OCI-LY7 (cell line): ENCODE results near the gene C6orf15. TPM values are rescaled to one million over a fixed set of nuclear protein-coding genes. Genes with fewer than 3 reads are reported as not detected.

ENCODE experiments used
- Bru-seq: library from RNA; stranded (reverse); fragments of 400-500 nt; gene quantifications from one replicate; lab custom pipeline; 2021; lab: Mats Ljungman, UMichigan
- BruChase-seq, 2 experiments: library from RNA; stranded (reverse); fragments of 400-500 nt; gene quantifications; one replicate each; lab custom pipeline; 2021; lab: Mats Ljungman, UMichigan
- BruUV-seq: library from RNA; stranded (reverse); fragments of 400-500 nt; replicated peaks from 2 replicates; lab custom pipeline; 2021; lab: Mats Ljungman, UMichigan
- CTCF ChIA-PET: fragments of 300-600 bp; sonication (Branson Sonifier 250); formaldehyde crosslinking; loops from one replicate; lab custom pipeline; 2022; ENCODE audit warnings: antibody characterized with exemption; ENCODE audit not compliant: unreplicated experiment; lab: Charles Lee
- POLR2A ChIA-PET: fragments of 300-600 bp; sonication (Branson Sonifier 250); formaldehyde crosslinking; loops from one replicate; lab custom pipeline; 2022; ENCODE audit warnings: antibody characterized with exemption; lab: Charles Lee
- DNase-seq: peaks from one replicate; pipeline ENCODE4 v3.0.0-alpha.2; 2015; ENCODE audit warnings: low spot score
- H2AFZ ChIP-seq: fragments of 200-600 bp; sonication (generic), shearing (Covaris generic); 2 replicates; pipeline ENCODE4 v1.6.1; 2014; ENCODE audit warnings: mild to moderate bottlenecking, antibody characterized with exemption, low read length, moderate library complexity
- H3K27ac ChIP-seq: fragments of 200-600 bp; sonication (generic); 2 replicates; pipeline ENCODE4 v1.5.1; 2014; ENCODE audit warnings: mixed run types, low read depth, mild to moderate bottlenecking, moderate library complexity, low read length, inconsistent platforms; ENCODE audit not compliant: poor library complexity, severe bottlenecking
- H3K36me3 ChIP-seq: fragments of 200-600 bp; sonication (generic); 2 replicates; pipeline ENCODE4 v1.6.1; 2014; ENCODE audit warnings: mild to moderate bottlenecking, antibody characterized with exemption, low read length, moderate library complexity, mixed read lengths; ENCODE audit not compliant: insufficient read depth
- H3K4me1 ChIP-seq: fragments of 200-600 bp; sonication (generic); 2 replicates; pipeline ENCODE4 v1.5.1; 2014; ENCODE audit warnings: mild to moderate bottlenecking, low read length; ENCODE audit not compliant: insufficient read depth, poor library complexity, severe bottlenecking
- H3K4me2 ChIP-seq: fragments of 200-600 bp; sonication (generic); 2 replicates; pipeline ENCODE4 v1.6.1; 2014; ENCODE audit warnings: mild to moderate bottlenecking, low read length
- H3K4me3 ChIP-seq: fragments of 200-600 bp; sonication (generic); 2 replicates; pipeline ENCODE4 v1.5.1; 2014; ENCODE audit warnings: mild to moderate bottlenecking, low read depth, low read length; ENCODE audit not compliant: poor library complexity, severe bottlenecking
- H3K79me2 ChIP-seq: fragments of 200-600 bp; sonication (generic); 2 replicates; pipeline ENCODE4 v1.6.1; 2016; ENCODE audit warnings: low read depth, mild to moderate bottlenecking, low read length, moderate library complexity, mixed read lengths; ENCODE audit not compliant: insufficient read depth
- H3K9me2 ChIP-seq: fragments of 200-600 bp; sonication (generic); 2 replicates; pipeline ENCODE4 v1.6.1; 2016; ENCODE audit warnings: mild to moderate bottlenecking, low read length, mixed read lengths; ENCODE audit not compliant: insufficient read depth
- H3K9me3 ChIP-seq: fragments of 200-600 bp; sonication (generic); 2 replicates; pipeline ENCODE4 v1.6.1; 2014; ENCODE audit warnings: mild to moderate bottlenecking, mixed run types, low read length, mixed read lengths
- H4K20me1 ChIP-seq: fragments of 200-600 bp; sonication (generic); 2 replicates; pipeline ENCODE4 v1.6.1; 2014; ENCODE audit warnings: mild to moderate bottlenecking, antibody characterized with exemption, low read length, moderate library complexity, mixed read lengths; ENCODE audit not compliant: insufficient read depth
- EZH2phosphoT487 ChIP-seq: fragments of 200-600 bp; sonication (generic); IDR thresholded peaks from 2 replicates; pipeline ENCODE4 v1.6.1; 2018; ENCODE audit warnings: low read depth, borderline replicate concordance, mild to moderate bottlenecking, mixed run types, antibody characterized with exemption, low read length, moderate library complexity, mixed read lengths
- intact Hi-C: fragments of 100-400 bp; cut with micrococcal nuclease; formaldehyde crosslinking; loops from one replicate; pipeline ENCODE4 v1.10.0; 2022; ENCODE audit not compliant: unreplicated experiment
- long read RNA-seq: library from polyadenylated mRNA; stranded (forward); transcript quantifications from one replicate; pipeline ENCODE4 v2.0.0, GENCODE V29; 2022
- total RNA-seq, 2 experiments: library from RNA; depleted of rRNA in 1 of 2; stranded (reverse); fragments of >200 nt in 1 of 2; shearing (Covaris generic) in 1 of 2; gene quantifications; 2 replicates each; pipeline ENCODE4 v1.2.3, GENCODE V29; 2014 to 2022
- TF ChIP-seq, protein P1 (sequence below): fragments of 200-600 bp; sonication (generic); conservative IDR thresholded peaks from 2 replicates; pipeline ENCODE4 v1.5.1; 2014; ENCODE audit warnings: mild to moderate bottlenecking, antibody characterized with exemption, low read length, moderate library complexity, mixed read lengths

The C6orf15 gene
- not detected in 2 replicates for total RNA-seq (2014; rRNA removed; shearing (Covaris generic))
- total RNA-seq (2022), result not detected in 2 replicates
- not detected for Bru-seq, nascent RNA
- BruChase-seq, experiment 1, labeled RNA remaining after a 6-hour chase, result not detected
- not detected for BruChase-seq, experiment 2, labeled RNA remaining after a 2-hour chase
- long read RNA-seq, result 0 reads

DNA sequence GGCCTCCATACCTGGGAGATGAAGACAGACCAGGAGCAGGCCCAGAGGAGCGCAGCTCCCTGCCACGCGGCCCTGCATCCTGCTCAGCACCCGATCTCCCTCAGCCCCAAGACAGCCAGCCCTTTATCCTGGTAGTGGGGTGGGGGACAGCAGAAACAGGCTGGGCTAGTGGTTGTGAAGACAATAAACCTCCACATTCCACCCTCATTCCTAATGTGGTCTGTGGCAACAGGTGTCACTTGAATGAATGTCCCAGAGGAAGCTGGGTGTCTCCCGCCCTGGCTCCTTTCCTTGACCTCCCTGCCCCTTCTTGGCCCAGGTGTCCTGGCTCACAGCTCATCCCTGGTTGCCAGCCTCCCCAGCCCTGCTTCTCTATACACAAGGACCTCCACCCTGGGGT, at the start of gene C6orf15:
Gene C6orf15, minus strand, starts transcription at position 98 of the 400 bp plus-strand sequence. Its CDS starts 20 bp downstream, at position 78.
- no peak for DNase-seq
- ChIA-PET POLR2A (no interaction called here), CTCF (no interaction called here)
- no peaks in the 10 kb centered on the region for H3K36me3 ChIP-seq
- no peaks in the 10 kb centered on the region for H3K9me3 ChIP-seq
- H3K4me2 ChIP-seq, result no peak within 1 kb of the TSS
- no peak within 1 kb of the TSS for H2AFZ ChIP-seq
- H3K79me2 ChIP-seq, result no peaks in the 10 kb centered on the region
- no TSS peak for BruUV-seq
- no peaks in the 10 kb centered on the region for H3K9me2 ChIP-seq
- no peak within 1 kb of the TSS for H3K27ac ChIP-seq
- no peaks in the 10 kb centered on the region for H3K4me1 ChIP-seq
- intact Hi-C loops, result no loop called here
- no peaks in the 10 kb centered on the region for H4K20me1 ChIP-seq
- TF ChIP-seq, protein P1, sequence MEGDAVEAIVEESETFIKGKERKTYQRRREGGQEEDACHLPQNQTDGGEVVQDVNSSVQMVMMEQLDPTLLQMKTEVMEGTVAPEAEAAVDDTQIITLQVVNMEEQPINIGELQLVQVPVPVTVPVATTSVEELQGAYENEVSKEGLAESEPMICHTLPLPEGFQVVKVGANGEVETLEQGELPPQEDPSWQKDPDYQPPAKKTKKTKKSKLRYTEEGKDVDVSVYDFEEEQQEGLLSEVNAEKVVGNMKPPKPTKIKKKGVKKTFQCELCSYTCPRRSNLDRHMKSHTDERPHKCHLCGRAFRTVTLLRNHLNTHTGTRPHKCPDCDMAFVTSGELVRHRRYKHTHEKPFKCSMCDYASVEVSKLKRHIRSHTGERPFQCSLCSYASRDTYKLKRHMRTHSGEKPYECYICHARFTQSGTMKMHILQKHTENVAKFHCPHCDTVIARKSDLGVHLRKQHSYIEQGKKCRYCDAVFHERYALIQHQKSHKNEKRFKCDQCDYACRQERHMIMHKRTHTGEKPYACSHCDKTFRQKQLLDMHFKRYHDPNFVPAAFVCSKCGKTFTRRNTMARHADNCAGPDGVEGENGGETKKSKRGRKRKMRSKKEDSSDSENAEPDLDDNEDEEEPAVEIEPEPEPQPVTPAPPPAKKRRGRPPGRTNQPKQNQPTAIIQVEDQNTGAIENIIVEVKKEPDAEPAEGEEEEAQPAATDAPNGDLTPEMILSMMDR, result no peak
- no peak for TF ChIP-seq EZH2phosphoT487
- H3K4me3 ChIP-seq, result no peak within 1 kb of the TSS

- ChIA-PET CTCF (no interaction called here), POLR2A (no interaction called here)
- peaks cover 47% of the 10 kb centered on the region for H3K4me1 ChIP-seq
- H3K9me3 ChIP-seq, result no peaks in the 10 kb centered on the region
- H3K79me2 ChIP-seq, result peaks cover 17% of the 10 kb centered on the region; the same call in 1 of the 2 replicates
- no peak overlapping the region for H3K4me3 ChIP-seq
- DNase-seq, result no peak
- intact Hi-C loops, result no loop called here
- H3K9me2 ChIP-seq, result no peaks in the 10 kb centered on the region
- no TSS peak for BruUV-seq
- H4K20me1 ChIP-seq, result no peaks in the 10 kb centered on the region; the same call in 1 of the 2 replicates
- no peak overlapping the region for H2AFZ ChIP-seq
- TF ChIP-seq EZH2phosphoT487, result no peak
- TF ChIP-seq, protein P1, result no peak
- no peak overlapping the region for H3K27ac ChIP-seq
- H3K4me2 ChIP-seq, result no peak overlapping the region
- H3K36me3 ChIP-seq, result peaks cover 47% of the 10 kb centered on the region
These were observed 49.1 kb upstream of the C6orf15 start for GRCh38 chr6:31161216-31162126.
